SK-N-SH treated with all-trans-retinoic acid at 6 μM for 48 hours (cell line): Measurements from ENCODE around the gene NPAS3.

Experiments used
- ATAC-seq: fragments of 200-7000 bp; cut with Tn5 transposase; 3 replicates; pipeline ENCODE4 v1.9.1; 2020; ENCODE audit warnings: mild to moderate bottlenecking, moderate library complexity
- ARNTL ChIP-seq: fragments of 450-650 bp; formaldehyde crosslinking; IDR thresholded peaks from 2 replicates; pipeline ENCODE4 v1.5.0; 2020; ENCODE audit warnings: low read depth, mild to moderate bottlenecking, moderate library complexity, borderline replicate concordance
- BACH2 ChIP-seq: fragments of 250-450 bp; sonication (Bioruptor Pico); IDR thresholded peaks from 2 replicates; pipeline ENCODE4 v1.9.0; 2021; ENCODE audit warnings: mild to moderate bottlenecking, borderline replicate concordance
- CSRNP3 ChIP-seq: fragments of 250-450 bp; sonication (Bioruptor Pico); IDR thresholded peaks from 2 replicates; pipeline ENCODE4 v1.5.1; 2021; ENCODE audit warnings: mild to moderate bottlenecking, moderate library complexity
- GLIS3 ChIP-seq: fragments of 250-450 bp; sonication (Bioruptor Pico); IDR thresholded peaks from 2 replicates; pipeline ENCODE4 v1.5.0; 2020; ENCODE audit warnings: mild to moderate bottlenecking, moderate library complexity
- OSR1 ChIP-seq: fragments of 250-450 bp; sonication (Bioruptor Pico); IDR thresholded peaks from 2 replicates; pipeline ENCODE4 v1.8.0; 2022; ENCODE audit warnings: moderate library complexity, mild to moderate bottlenecking, inconsistent platforms
- PATZ1 ChIP-seq: fragments of 250-450 bp; sonication (Bioruptor Pico); IDR thresholded peaks from 2 replicates; pipeline ENCODE4 v1.8.0; 2020; ENCODE audit warnings: mild to moderate bottlenecking, moderate library complexity, borderline replicate concordance
- POU6F1 ChIP-seq: fragments of 250-450 bp; sonication (Bioruptor Pico); IDR thresholded peaks from 2 replicates; pipeline ENCODE4 v1.8.0; 2021; ENCODE audit warnings: low read depth, mild to moderate bottlenecking, moderate library complexity, borderline replicate concordance
- PPARA ChIP-seq: fragments of 250-450 bp; sonication (Bioruptor Pico); IDR thresholded peaks from 2 replicates; pipeline ENCODE4 v1.5.0; 2020; ENCODE audit warnings: mild to moderate bottlenecking, borderline replicate concordance
- RARB ChIP-seq: fragments of 250-450 bp; sonication (Bioruptor Pico); IDR thresholded peaks from 2 replicates; pipeline ENCODE4 v1.8.0; 2021; ENCODE audit warnings: mild to moderate bottlenecking, moderate library complexity
- SNAI2 ChIP-seq: fragments of 250-450 bp; sonication (Bioruptor Pico); IDR thresholded peaks from 2 replicates; pipeline ENCODE4 v1.5.0; 2020; ENCODE audit warnings: mild to moderate bottlenecking, moderate library complexity
- TSHZ2 ChIP-seq: fragments of 250-450 bp; sonication (Bioruptor Pico); IDR thresholded peaks from 2 replicates; pipeline ENCODE4 v1.5.0; 2020; ENCODE audit warnings: mild to moderate bottlenecking, moderate library complexity
- ZC3H10 ChIP-seq: fragments of 250-450 bp; sonication (Bioruptor Pico); IDR thresholded peaks from 2 replicates; pipeline ENCODE4 v1.5.1; 2021; ENCODE audit warnings: mild to moderate bottlenecking, moderate library complexity
- ZFP3 ChIP-seq: fragments of 250-450 bp; sonication (Bioruptor Pico); IDR thresholded peaks from 2 replicates; pipeline ENCODE4 v1.5.0; 2020; ENCODE audit warnings: mild to moderate bottlenecking, moderate library complexity
- ZFP30 ChIP-seq: fragments of 450-650 bp; formaldehyde crosslinking; IDR thresholded peaks from 2 replicates; pipeline ENCODE4 v1.5.0; 2022; ENCODE audit warnings: mild to moderate bottlenecking, moderate library complexity
- ZNF565 ChIP-seq: fragments of 450-650 bp; formaldehyde crosslinking; conservative IDR thresholded peaks from 2 replicates; pipeline ENCODE4 v1.5.0; 2020; ENCODE audit warnings: low read depth, mild to moderate bottlenecking, moderate library complexity
- ZNF8 ChIP-seq: fragments of 450-650 bp; formaldehyde crosslinking; IDR thresholded peaks from 2 replicates; pipeline ENCODE4 v1.5.0; 2020; ENCODE audit warnings: mild to moderate bottlenecking, moderate library complexity

The NPAS3 gene

GRCh38 chr14:33134162-33134561 lies 195.5 kb downstream of the NPAS3 start (continued):
- TF ChIP-seq TSHZ2 (CRISPR knock-in tag) (no peak), ARNTL (CRISPR knock-in tag) (no peak), SNAI2 (no peak)

DNA sequence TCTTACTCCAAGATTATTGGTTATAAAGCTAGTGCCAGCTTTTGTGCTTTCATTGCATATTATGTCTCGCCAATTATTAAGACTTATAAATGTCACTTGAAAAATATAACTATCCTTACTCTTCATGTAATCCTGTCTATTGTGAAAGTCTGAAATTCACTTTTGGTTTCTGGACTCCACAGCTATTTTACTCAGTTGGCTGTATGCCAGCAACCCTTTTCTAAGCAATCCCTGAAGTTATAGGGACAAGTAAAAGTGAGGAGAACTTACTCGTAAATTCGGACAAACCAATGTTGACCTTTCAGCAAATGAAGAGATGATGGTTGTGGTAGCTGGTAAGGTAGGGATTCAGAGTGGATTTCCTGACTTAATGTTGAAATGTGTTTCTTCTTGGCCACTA lies 196.3 kb downstream of the NPAS3 start:
- TF ChIP-seq POU6F1 (CRISPR knock-in tag) (no peak), ARNTL (CRISPR knock-in tag) (no peak), GLIS3 (CRISPR knock-in tag) (no peak), PPARA (CRISPR knock-in tag) (no peak), BACH2 (no peak), RARB (CRISPR knock-in tag) (no peak), ZC3H10 (CRISPR knock-in tag) (no peak), TSHZ2 (CRISPR knock-in tag) (no peak), ZNF565 (CRISPR knock-in tag) (no peak), ZNF8 (CRISPR knock-in tag) (no peak), OSR1 (CRISPR knock-in tag) (no peak), PATZ1 (no peak), ZFP30 (CRISPR knock-in tag) (no peak), ZFP3 (no peak), SNAI2 (no peak), CSRNP3 (CRISPR knock-in tag) (no peak)
- ATAC-seq = no peak

DNA sequence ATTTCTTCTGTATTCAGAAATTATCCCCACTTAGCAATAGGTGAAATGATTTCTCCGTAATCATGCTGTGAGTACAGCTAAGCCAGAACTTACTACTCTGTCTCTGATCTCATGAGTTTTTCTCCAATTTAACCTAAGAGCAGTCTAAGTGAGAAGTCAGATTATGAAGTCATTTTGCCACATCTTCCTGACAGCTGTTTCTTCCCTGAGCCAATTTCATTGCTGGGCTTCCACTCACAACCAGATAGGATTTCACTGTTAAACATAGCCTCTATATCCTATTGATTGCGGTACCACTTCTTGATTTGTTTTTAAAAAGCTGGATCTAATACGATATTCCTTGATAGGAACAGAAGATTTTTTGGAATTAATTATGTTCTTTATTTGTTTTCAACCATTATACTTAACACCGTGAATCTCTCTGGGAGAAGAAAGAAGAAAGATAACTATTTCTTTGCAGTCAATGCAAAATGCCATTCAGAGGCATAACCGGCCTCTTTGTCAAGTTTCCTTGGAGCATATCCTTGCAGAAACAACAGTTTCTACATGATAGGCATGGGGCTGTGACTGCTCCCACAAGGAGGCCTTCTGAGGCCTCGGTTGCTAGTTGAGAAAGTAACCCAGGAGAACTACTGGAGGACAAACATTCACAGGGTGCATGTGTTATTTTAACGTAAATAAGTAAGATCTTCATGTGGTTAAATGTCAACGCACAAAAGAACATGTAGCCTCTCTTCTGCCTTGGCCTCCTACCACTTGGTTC lies 212.2 kb downstream of the NPAS3 start:
- TF ChIP-seq PATZ1 (no peak), CSRNP3 (CRISPR knock-in tag) (no peak)
- ATAC-seq = no peak
